Measurements from ENCODE around the gene MYL6B. TPM values are rescaled to one million over a fixed set of nuclear protein-coding genes. Genes with fewer than 3 reads are reported as not detected.
"Not testable (repeated sequence)": the region's sequence is repeated elsewhere in the genome, so short reads cannot be mapped to it uniquely, and the experiment has no call there.

MYL6B gene
- total and polyA plus RNA-seq, 8 donors = 4.9 to 98.1 (median 24.3) TPM; not detected in 1

GRCh38 chr12:56154818-56155217 lies 2.4 kb downstream of the MYL6B start:
- H3K4me1 ChIP-seq = peaks cover 19 to 49% (median 44%) of the 10 kb centered on the region in 4 donors
- no peak overlapping the region for H3K4me3 ChIP-seq
- H3K27ac ChIP-seq = no peak overlapping the region
- no peaks in the 10 kb centered on the region for H3K9me3 ChIP-seq
- no peak for DNase-seq
- no peaks in the 10 kb centered on the region for H3K27me3 ChIP-seq
- no peak for TF ChIP-seq CTCF (IDR thresholded peaks at IDR 0.05)
- no peak for TF ChIP-seq EP300 (IDR thresholded peaks at IDR 0.05)
- TF ChIP-seq POLR2AphosphoS5 (IDR thresholded peaks at IDR 0.05) = no peak
- TF ChIP-seq POLR2A (IDR thresholded peaks at IDR 0.05) = no peak
- intact Hi-C loops (cut with DNase I; ENCODE audit: low total_unique reads) = no loop called here
- peaks cover 4 to 6% (median 4%) of the 10 kb centered on the region in 4 donors for H3K36me3 ChIP-seq
- WGBS, 5 donors = 88 to 95% (median 92%) methylated on average over 5 of the region's 5 CpGs

- TF ChIP-seq POLR2A (IDR thresholded peaks at IDR 0.05) = no peak
- intact Hi-C loops (cut with DNase I; ENCODE audit: low total_unique reads) = no loop called here
Measured at GRCh38 chr12:56155256-56155845, 3.0 kb downstream of the MYL6B start.

GRCh38 chr12:56156464-56157200 lies 4.2 kb downstream of the MYL6B start:
- intact Hi-C loops (cut with DNase I; ENCODE audit: low total_unique reads); H3K27me3 ChIP-seq; DNase-seq; H3K9me3 ChIP-seq: not testable (repeated sequence)
- H3K36me3 ChIP-seq = peaks cover 22 to 24% (median 22%) of the 10 kb centered on the region in 4 donors
- H3K27ac ChIP-seq = peak overlapping the region; percentile 95 to 99 (median 97)
- peak overlapping the region; percentile 71 to 85 (median 74) for H3K4me3 ChIP-seq
- H3K4me1 ChIP-seq = peaks cover 29 to 58% (median 55%) of the 10 kb centered on the region in 4 donors
- WGBS, 5 donors = 85 to 89% (median 88%) methylated on average over 21 of the region's 21 CpGs

More at GRCh38 chr12:56155256-56155845, 3.0 kb downstream of the MYL6B start:
- DNase-seq = peak in 1 of 2 donors; percentile 26
- Histone ChIP-seq H3K27ac (no peak overlapping the region), H3K4me1 (peaks cover 24 to 52% (median 50%) of the 10 kb centered on the region in 4 donors), H3K9me3 (no peaks in the 10 kb centered on the region), H3K4me3 (no peak overlapping the region), H3K36me3 (peaks cover 9 to 11% (median 10%) of the 10 kb centered on the region in 4 donors), H3K27me3 (no peaks in the 10 kb centered on the region)
- 60 to 82% (median 67%) methylated on average over 11 of the region's 11 CpGs for WGBS, 5 donors

- H3K4me3 ChIP-seq = peak overlapping the region; percentile 71 to 85 (median 74)
- no peaks in the 10 kb centered on the region for H3K27me3 ChIP-seq
- TF ChIP-seq POLR2AphosphoS5 (IDR thresholded peaks at IDR 0.05) (peak in 2 of 3 donors; percentile 41 to 49), EP300 (IDR thresholded peaks at IDR 0.05) (no peak), CTCF (IDR thresholded peaks at IDR 0.05) (peak in 5 of 7 experiments; percentile 57 to 77 (median 71)), POLR2A (IDR thresholded peaks at IDR 0.05) (no peak)
- peaks cover 30 to 32% (median 30%) of the 10 kb centered on the region in 4 donors for H3K36me3 ChIP-seq
- intact Hi-C loops (cut with DNase I; ENCODE audit: low total_unique reads) = no loop called here
- H3K4me1 ChIP-seq = peaks cover 35 to 62% (median 58%) of the 10 kb centered on the region in 4 donors
- no peaks in the 10 kb centered on the region for H3K9me3 ChIP-seq
- peak; percentile 73 to 93 for DNase-seq
- 2 to 4% (median 3%) methylated on average over 45 of the region's 45 CpGs for WGBS, 5 donors
- H3K27ac ChIP-seq = peak overlapping the region; percentile 95 to 99 (median 97)
Measured at GRCh38 chr12:56157201-56158028, 5.0 kb downstream of the MYL6B start.
